Activated T-helper 1 cell treated with anti-CD3 and anti-CD28 coated beads, Interleukin-2, amount 50 U/mL, for 16 hours (primary cell): ENCODE data around the gene CRYBG3.

Experiments
- DNase-seq, 2 donors: peaks; one replicate each; pipeline ENCODE4 v3.0.0-alpha.2; 2020; ENCODE audit warnings: low read depth in 1 of 2, low spot score in 1 of 2

The CRYBG3 gene

DNA sequence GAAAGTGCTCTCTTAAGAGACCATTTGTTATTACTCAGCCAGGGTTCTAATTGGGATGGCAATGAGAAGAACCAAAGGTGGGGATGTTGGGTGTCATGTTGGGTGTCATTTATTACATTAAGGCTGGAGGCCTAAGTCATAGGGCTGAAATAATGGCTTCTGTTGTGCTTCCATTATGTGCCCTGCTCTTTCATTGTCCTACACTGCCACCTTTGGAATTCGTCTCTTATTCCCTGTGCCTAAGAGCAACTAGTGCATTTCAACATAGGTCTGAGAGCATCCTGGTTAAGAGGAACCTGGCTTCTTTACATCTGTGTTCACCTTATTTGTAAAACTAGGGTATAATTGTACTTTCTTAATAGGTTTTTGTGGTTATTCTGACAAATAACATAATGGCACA, 118.2 kb downstream of the CRYBG3 start:
- DNase-seq = no peak

DNA sequence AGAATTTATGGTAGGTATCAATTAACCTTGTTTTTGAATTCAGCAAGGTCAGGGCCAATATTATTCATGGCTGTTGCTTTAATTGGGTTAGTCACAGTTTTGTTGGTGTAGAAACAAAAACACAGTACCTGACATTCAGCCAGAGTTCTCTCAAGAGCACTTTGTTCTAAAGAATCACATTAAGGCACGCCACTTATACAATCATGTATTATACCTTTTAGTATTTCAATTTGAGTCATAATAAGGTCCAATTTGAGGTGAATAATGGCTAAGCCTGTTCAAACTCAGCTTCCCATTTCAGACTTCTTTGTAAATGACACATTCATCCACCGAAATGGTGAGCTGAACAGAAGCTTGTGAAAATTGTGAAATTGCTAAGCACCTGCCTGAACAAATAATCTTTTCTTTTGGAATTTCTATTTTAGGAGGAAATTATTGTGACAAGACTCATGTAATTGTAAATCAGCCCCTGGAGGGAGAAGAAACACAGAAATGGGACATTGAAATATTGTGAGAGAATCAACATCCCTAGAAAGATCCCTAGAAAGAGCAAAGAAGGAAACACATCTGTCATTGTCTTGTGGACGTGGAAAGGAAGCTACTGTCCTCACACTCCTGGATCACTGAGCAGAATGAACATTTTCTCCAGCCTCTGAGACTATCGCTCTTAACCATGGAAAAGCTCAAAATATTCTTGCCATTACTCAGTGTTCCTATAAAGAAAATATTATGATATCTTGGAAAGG, 121.2 kb downstream of the CRYBG3 start:
- DNase-seq = no peak

- no peak for DNase-seq
Observed at GRCh38 chr3:97948351-97949109, 126.7 kb downstream of the CRYBG3 start.

- DNase-seq = no peak
Observed at GRCh38 chr3:97949110-97949485, 127.3 kb downstream of the CRYBG3 start.

DNA sequence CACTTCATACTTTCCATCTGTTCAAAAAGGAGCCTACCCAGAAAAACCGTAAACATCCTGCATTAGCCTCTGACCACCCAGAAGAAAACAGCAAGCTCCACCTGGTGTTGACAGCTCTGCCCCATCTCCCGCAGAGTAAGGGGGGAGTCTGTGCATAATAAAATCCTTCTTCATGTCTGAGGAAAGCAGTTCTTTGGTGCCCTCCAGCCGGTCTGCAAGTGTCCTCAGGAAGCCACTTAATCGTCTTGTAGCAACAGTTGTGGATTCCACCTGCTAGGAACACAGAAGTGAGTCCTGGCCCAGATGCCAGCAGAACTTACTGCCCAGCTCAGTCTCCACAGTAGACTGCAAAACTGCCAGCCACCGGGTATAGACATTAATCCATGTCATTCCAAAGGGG, 127.9 kb downstream of the CRYBG3 start:
- no peak for DNase-seq

- DNase-seq = no peak
Observed at GRCh38 chr3:97950360-97950759, 128.5 kb downstream of the CRYBG3 start.

- DNase-seq = no peak
Observed at GRCh38 chr3:97952280-97952679, 130.5 kb downstream of the CRYBG3 start.

DNA sequence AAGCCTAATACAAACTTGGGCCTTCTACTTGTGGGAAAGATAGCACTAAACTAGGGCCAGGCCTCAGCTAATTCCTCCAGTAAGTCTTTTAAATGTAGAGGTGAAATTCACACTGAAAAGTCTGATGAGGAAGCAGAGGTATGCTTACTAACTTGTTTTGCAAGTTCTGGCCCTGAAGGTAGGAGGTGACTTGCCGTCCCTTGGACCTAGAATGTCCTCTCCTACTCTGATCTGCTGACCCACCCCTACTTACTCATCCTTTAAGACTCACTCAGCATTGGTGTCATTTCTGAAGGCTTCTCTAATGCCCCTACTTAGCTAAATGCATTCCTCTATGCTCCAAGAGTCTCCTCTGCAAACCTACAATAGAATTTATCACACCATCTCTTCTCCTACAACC, 131.1 kb downstream of the CRYBG3 start:
- DNase-seq = no peak

DNA sequence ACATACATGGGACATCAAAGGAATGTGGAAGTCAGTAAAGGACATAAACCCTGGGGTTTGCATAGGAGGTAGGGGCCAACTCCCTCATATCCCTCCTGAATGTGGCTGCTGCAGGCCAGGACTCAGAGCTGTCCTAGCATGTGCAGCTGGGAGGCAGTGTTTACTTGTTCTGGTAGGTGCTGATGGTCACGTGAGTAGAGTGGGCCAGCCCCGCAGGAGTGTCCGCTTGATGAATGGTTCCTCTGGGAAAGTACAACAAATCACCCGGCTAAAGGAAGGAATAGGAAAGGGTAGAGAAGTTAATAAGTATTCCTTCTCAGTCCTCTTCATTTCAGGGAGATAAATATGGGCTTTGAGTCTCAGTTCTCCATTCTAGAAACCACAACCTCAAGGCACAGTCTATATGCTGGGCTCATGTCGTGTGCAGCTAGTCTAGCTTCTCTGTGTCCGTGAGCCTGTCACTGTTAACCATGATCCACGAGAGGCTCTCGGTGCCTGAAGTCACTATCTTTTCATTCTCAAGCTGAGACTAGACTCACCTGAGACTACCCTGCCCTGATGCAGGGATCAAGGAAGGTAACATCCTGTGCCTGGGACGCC, 132.5 kb downstream of the CRYBG3 start:
- no peak for DNase-seq

DNA sequence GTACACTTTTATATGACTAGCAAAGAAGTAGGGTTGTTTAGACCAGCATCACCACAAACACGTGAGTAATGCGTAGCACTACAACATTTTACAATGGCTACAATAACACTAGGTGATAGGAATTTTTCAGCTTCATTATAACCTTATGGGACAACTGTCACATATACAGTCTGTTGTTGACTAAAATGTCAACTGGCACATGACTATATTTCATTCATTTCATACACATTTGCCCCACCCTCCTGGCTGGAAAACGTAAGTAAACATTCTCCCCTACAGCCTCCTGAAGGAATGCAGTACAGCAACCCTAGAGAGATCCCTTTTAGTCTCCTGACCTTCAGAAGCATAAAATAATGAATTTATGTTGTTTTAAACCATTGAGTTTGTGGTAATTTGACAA, 134.2 kb downstream of the CRYBG3 start:
- no peak for DNase-seq

- DNase-seq = no peak
Observed at GRCh38 chr3:97957617-97958311, 136.0 kb downstream of the CRYBG3 start.

- no peak for DNase-seq
Observed at GRCh38 chr3:97958396-97958795, 136.6 kb downstream of the CRYBG3 start.

DNA sequence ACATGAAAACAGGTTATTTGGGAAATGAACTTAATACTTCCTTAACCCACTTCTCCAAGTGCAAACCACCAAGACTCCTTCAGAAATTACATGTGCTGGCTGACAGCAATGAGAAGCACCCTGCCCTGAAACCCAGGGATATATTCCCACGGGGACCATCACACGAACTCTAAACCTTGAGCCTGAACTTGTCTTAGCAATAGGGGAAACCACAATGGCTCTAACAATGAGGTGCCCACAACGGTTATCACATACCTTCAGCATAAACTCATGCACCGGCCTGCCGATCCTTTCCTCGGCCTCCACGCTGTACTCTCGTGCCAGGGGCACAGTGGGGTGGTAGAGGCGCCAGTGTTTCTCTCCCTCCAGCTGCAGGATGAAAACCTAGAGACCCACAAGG, 137.0 kb downstream of the CRYBG3 start:
- DNase-seq = no peak

GRCh38 chr3:97959872-97960271, 138.1 kb downstream of the CRYBG3 start:
- DNase-seq = no peak

DNA sequence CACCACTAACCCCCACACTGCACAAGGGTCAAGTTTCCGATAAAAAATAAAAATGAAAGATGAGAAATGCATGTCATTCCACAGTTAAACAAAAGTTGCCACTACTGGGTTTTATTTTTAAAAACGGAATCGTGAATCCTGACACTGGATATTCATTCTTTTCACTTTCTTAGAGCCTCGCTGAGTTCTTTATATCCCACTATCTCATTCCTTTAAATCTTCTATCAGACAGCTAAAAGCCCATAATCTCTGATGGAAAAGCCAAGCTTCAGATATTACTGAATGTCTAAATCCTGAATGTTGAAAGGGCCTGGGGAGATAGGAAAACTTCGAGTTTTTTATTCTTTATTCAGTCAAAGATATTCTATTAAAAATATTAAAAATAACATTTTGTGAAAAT, 138.7 kb downstream of the CRYBG3 start:
- DNase-seq = no peak

DNA sequence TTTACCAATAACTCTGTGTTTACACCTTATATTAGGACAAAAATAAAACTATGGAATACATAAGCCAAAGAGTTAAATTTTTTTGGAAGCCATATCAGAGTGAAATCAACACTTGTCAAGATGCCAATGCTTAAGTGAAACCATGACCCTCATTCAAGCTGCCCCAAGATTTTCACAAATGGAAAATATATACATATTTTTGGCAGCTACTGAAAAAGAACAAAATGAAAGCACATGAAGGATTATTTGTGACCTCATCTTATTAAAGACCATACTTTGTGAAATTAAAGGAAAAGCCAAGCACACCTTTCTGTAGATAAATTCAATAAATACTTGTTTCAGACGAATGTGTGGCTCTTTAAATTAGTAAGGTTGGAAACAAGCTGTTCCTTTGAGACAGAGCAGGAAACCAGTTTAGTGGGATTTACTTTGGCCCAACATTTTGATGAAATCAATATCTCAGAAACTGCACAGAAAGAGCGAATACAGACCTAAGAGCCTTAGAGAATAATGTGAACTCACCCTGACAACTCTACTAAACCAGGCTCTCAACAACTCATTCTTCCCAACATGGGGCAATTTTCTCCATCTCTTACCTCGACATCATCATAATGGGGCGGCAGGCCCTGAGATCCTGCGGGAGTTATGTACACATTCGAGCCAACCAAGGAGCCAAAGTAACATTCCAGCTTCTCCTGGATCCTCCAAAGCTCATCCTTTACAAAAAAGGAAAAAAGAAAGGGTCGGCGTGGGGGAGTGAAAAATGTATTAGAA, 139.4 kb downstream of the CRYBG3 start:
- no peak for DNase-seq

- no peak for DNase-seq
Observed at GRCh38 chr3:97967966-97968365, 146.2 kb downstream of the CRYBG3 start.

DNA sequence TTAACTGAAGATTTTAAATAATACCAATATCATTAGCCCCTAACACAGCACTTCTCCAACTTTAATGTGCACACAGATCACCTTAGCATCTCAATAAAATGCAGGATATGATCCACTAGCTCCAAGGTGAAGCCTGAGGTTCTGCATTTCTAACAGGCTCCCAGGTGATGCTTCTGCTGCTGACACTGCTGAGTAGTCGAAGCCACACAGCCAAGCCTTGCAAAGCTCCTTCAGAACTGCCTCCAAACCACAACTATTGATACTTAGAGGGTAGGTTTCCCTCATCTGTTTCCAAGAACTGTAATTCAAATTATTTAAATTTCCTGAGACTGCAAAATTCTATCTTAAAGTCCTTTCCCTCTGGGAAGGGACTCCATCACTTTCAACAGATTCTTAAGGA, 146.6 kb downstream of the CRYBG3 start:
- no peak for DNase-seq

GRCh38 chr3:97969541-97969940, 147.7 kb downstream of the CRYBG3 start:
- DNase-seq = no peak

DNA sequence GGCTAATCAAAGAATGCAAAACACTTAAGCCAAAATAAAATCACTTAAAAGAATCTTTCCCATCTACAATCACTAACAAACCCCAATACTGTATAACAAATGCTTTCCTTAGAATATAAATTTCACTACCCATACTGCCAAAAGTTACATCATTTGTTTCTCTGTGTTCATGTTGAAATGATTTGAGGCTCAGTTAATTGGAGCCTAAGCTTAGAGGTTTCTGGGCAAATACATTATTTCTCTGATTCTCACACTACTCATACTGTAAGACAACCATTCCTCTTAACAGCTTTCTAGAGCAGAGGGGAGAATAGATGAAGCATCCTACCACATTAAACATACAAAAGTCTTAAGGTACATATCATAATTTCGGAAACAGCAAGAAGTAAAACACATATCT, 148.3 kb downstream of the CRYBG3 start:
- no peak for DNase-seq
